ELF-1 (cell line): ENCODE data around the gene PEX5.

Source experiments
- DNase-seq: peaks from one replicate; pipeline ENCODE4 v3.0.0-alpha.2; 2016; ENCODE audit warnings: low read depth, low spot score

The PEX5 gene

GRCh38 chr12:7189398-7190267 is at the start of gene PEX5:
Gene PEX5, plus strand, starts transcription at chr12:7189686. Its CDS starts 692 bp downstream, at chr12:7190378.
- peak; percentile 87 for DNase-seq

GRCh38 chr12:7141351-7142005 is 48.0 kb upstream of the PEX5 start:
- no peak for DNase-seq

- peak; percentile 68 for DNase-seq
These were observed 47.3 kb upstream of the PEX5 start for GRCh38 chr12:7142056-7142644.

GRCh38 chr12:7142809-7143465 is 46.5 kb upstream of the PEX5 start:
- no peak for DNase-seq

DNA sequence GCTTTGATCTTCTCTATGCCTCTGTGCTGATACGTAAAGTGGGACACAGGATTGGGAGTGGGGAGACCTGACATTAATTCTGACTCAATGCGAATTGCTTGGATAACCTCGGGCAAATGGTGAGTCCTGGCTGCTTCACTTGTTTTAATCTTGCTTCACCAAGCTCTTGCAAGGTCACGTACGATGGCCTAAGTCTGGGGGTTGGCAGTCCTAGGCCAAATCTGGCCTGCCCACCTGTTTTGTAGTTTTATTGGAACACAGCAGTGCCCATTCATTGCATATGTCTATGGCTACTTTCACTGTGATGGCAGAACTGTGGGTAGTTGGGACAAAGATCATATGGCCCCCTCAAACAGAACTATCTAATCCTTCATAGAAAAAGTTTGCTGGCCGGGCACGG is 45.9 kb upstream of the PEX5 start:
- no peak for DNase-seq

- DNase-seq, result peak; percentile 25
These were observed 44.9 kb upstream of the PEX5 start for GRCh38 chr12:7144414-7145120.

- no peak for DNase-seq
These were observed 43.8 kb upstream of the PEX5 start for GRCh38 chr12:7145671-7146070.

DNA sequence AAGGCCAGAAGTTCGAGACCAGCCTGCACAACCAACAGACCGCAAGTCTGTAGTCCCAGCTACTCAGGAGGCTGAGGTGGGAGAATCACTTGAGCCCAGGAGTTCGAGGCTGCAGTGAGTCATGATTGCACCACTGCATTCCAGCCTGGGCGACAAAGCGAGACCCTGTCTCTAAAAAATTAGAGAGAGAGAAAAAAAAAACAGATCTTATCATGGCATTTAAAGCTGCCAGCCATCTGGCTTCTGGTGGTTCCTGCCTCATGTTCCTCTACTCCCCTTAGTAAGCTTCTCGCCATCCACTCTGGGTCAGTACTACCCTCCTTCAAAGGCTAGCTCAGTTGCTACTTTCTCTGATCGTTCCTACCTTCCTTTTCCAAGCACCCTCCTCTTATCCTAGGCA is 43.3 kb upstream of the PEX5 start:
- DNase-seq, result no peak

- no peak for DNase-seq
These were observed 42.6 kb upstream of the PEX5 start for GRCh38 chr12:7146906-7147305.

- no peak for DNase-seq
These were observed 39.1 kb upstream of the PEX5 start for GRCh38 chr12:7150356-7150755.

DNA sequence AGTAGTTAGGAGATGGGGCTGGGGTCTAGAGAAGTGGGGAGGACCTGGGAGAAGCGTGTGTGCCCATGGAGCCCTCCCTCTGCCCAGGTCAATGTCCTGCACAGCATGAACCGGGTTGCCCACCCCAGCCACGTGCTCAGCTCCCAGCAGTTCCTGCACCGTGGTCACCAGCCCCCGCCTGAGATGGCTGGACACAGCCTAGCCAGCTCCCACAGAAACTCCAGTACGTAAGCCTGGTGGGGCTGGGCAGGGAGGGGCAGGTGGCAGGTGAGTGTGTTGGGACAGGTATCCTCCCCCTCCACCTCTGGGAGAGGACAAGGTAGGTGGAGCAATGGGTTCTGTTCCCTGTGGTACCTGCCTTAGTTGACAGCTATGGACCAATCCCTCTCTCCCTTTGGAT is 38.6 kb upstream of the PEX5 start:
- DNase-seq, result no peak

DNA sequence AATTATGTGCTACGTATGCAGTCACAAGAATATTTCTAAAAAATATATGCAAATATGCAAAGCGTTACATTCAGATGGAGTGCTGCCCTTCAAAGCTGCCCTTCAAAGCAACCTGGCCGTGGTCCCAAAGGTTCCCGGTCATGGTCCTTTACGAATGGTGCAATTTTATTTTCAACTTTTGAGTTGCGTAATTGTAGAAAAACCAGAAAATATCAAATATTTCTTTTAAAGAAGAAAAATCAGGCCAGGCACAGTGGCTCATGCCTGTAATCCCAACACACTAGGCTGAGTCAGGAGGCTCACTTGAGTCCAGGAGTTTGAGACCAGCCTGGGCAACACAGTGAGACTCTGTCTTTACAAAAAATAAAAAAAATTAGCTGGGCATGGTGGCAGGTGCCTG is 38.0 kb upstream of the PEX5 start:
- no peak for DNase-seq

GRCh38 chr12:7152818-7153217 is 36.7 kb upstream of the PEX5 start:
- no peak for DNase-seq

DNA sequence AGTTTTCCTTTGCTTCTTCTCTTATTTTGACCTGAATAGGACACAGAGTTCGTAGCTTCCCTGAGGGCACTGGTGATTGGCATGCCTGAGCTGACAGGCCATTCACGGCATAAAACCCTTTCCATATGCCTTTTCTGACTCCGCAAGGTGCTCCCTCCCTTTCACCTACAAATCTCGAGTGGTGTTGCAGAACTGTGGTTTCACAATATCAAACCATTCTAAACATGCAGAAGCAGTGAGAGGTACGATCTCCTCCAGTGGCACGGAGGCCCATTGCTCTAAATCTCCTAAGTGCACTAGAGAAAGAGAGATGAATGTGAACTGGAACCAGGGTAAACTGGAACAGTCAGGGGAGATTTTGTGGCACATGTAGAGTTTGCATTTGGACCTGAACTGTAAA is 35.4 kb upstream of the PEX5 start:
- DNase-seq, result peak; percentile 19

GRCh38 chr12:7154901-7155470 is 34.5 kb upstream of the PEX5 start:
- DNase-seq, result no peak

- no peak for DNase-seq
These were observed 33.9 kb upstream of the PEX5 start for GRCh38 chr12:7155471-7156034.

GRCh38 chr12:7156259-7157197 is 33.0 kb upstream of the PEX5 start:
- DNase-seq, result no peak

GRCh38 chr12:7157391-7157790 is 32.1 kb upstream of the PEX5 start:
- DNase-seq, result no peak

GRCh38 chr12:7158781-7159609 is 30.5 kb upstream of the PEX5 start:
- DNase-seq, result no peak
